H1 (cell line): Measurements from ENCODE around the gene SLC35E3. TPM values are rescaled to one million over a fixed set of nuclear protein-coding genes. Genes with fewer than 3 reads are reported as not detected.

Experiments
- CTCF ChIA-PET: fragments of 300-600 bp; sonication (Branson Sonifier 250); formaldehyde crosslinking; loops from one replicate; lab custom pipeline; 2021; ENCODE audit not compliant: partially characterized antibody; lab: Charles Lee
- POLR2A ChIA-PET: fragments of 300-600 bp; sonication (Branson Sonifier 250); formaldehyde crosslinking; loops from one replicate; lab custom pipeline; 2021; ENCODE audit warnings: inconsistent platforms; ENCODE audit not compliant: partially characterized antibody; lab: Charles Lee
- DNase-seq, 2 experiments: peaks; one replicate each; pipeline versions ENCODE4 v3.0.0 to v3.0.0-alpha.2; 2010 to 2022; ENCODE audit warnings: low spot score in 2 of 2, low read depth in 1 of 2, mixed read lengths in 1 of 2
- FAIRE-seq: peaks from 2 replicates; lab custom pipeline; 2011; peaks lifted over from hg19 to GRCh38; lab: Jason Lieb, UNC
- H2AFZ ChIP-seq: 2 replicates; pipeline ENCODE4 v1.8.1; 2012; ENCODE audit warnings: low read length, inconsistent platforms
- H2AK5ac ChIP-seq: 2 replicates; pipeline ENCODE4 v1.6.1; 2013; ENCODE audit warnings: low read depth, low read length
- H2BK120ac ChIP-seq: replicated peaks from 2 replicates; pipeline ENCODE3; 2013; ENCODE audit warnings: low read depth, low read length, inconsistent platforms
- H2BK12ac ChIP-seq: 2 replicates; pipeline ENCODE4 v1.6.1; 2013; ENCODE audit warnings: low read depth, low read length
- H2BK15ac ChIP-seq: 2 replicates; pipeline ENCODE4 v1.6.1; 2013; ENCODE audit warnings: low read length
- H2BK20ac ChIP-seq: 2 replicates; pipeline ENCODE4 v1.6.1; 2013; ENCODE audit warnings: low read length
- H2BK5ac ChIP-seq: 2 replicates; pipeline ENCODE4 v1.6.1; 2013; ENCODE audit warnings: low read depth, low read length
- H3K14ac ChIP-seq: 2 replicates; pipeline ENCODE4 v1.6.1; 2013; ENCODE audit warnings: inconsistent platforms; ENCODE audit not compliant: insufficient read length
- H3K18ac ChIP-seq: 2 replicates; pipeline ENCODE4 v1.6.1; 2013; ENCODE audit warnings: low read length; ENCODE audit errors: extremely low read depth
- H3K23ac ChIP-seq: 2 replicates; pipeline ENCODE4 v1.6.1; 2013; ENCODE audit warnings: inconsistent platforms; ENCODE audit not compliant: insufficient read length
- H3K23me2 ChIP-seq: 2 replicates; pipeline ENCODE4 v1.6.1; 2013; ENCODE audit warnings: low read depth, low read length
- H3K27ac ChIP-seq: 2 replicates; pipeline ENCODE4 v1.6.1; 2011; ENCODE audit warnings: low read depth, low read length, inconsistent platforms
- H3K27me3 ChIP-seq, 4 experiments: replicated peaks in 1 of 4; 1 replicate in 1 of 4; 2 replicates in 3 of 4; pipeline versions ENCODE4 v1.6.1 to v1.8.1; 2011 to 2013; ENCODE audit warnings: low read length in 3 of 4, mild to moderate bottlenecking in 3 of 4, inconsistent platforms in 2 of 4, mixed read lengths in 2 of 4, moderate library complexity in 1 of 4; ENCODE audit not compliant: control insufficient read depth in 3 of 4, insufficient read depth in 3 of 4; ENCODE audit errors: extremely low read depth in 1 of 4
- H3K36me3 ChIP-seq, 4 experiments: 2 replicates each; pipeline versions ENCODE4 v1.6.1 to v1.8.1; 2011 to 2013; ENCODE audit warnings: mild to moderate bottlenecking in 4 of 4, low read length in 3 of 4, moderate library complexity in 2 of 4, control low read depth in 1 of 4, inconsistent platforms in 1 of 4; ENCODE audit not compliant: insufficient read depth in 4 of 4, control insufficient read depth in 2 of 4
- H3K4ac ChIP-seq: replicated peaks from 2 replicates; pipeline ENCODE3; 2013; ENCODE audit warnings: low read length, low read depth, mixed read lengths, inconsistent platforms; ENCODE audit not compliant: insufficient read length
- H3K4me1 ChIP-seq, 4 experiments: replicated peaks in 1 of 4; 1 replicate in 1 of 4; 2 replicates in 3 of 4; pipeline versions ENCODE4 v1.6.1 to v1.8.1; 2011 to 2013; ENCODE audit warnings: low read length in 3 of 4, inconsistent platforms in 2 of 4, mixed read lengths in 1 of 4; ENCODE audit not compliant: insufficient read depth in 4 of 4, control insufficient read depth in 3 of 4
- H3K4me2 ChIP-seq, 2 experiments: 2 replicates each; pipeline versions ENCODE4 v1.6.1 to v1.8.1; 2011 to 2013; ENCODE audit warnings: low read depth in 2 of 2, low read length in 2 of 2, control low read depth in 1 of 2, inconsistent platforms in 1 of 2, mild to moderate bottlenecking in 1 of 2; ENCODE audit not compliant: insufficient read depth in 1 of 2
- H3K4me3 ChIP-seq, 4 experiments: fragments of 200-600, 300-600 bp in 1 of 4; sonication (generic), shearing (Covaris generic), sonication (Bioruptor Twin) in 1 of 4; 2 replicates each; pipeline versions ENCODE4 v1.5.1 to v1.8.1; 2011 to 2016; ENCODE audit warnings: low read length in 4 of 4, low read depth in 3 of 4, control low read depth in 2 of 4, inconsistent platforms in 2 of 4, mild to moderate bottlenecking in 2 of 4, mixed read lengths in 1 of 4, moderate library complexity in 1 of 4; ENCODE audit not compliant: insufficient read depth in 2 of 4; ENCODE audit errors: extremely low read depth in 1 of 4
- H3K56ac ChIP-seq: replicated peaks from 2 replicates; pipeline ENCODE3; 2013; ENCODE audit warnings: low read depth, mild to moderate bottlenecking, mixed read lengths, low read length, inconsistent platforms; ENCODE audit not compliant: insufficient read length
- H3K79me1 ChIP-seq: 2 replicates; pipeline ENCODE4 v1.6.1; 2013; ENCODE audit warnings: low read depth, low read length, control low read depth
- H3K79me2 ChIP-seq, 2 experiments: 2 replicates each; pipeline versions ENCODE4 v1.6.1 to v1.8.1; 2012 to 2013; ENCODE audit warnings: low read length in 2 of 2, mild to moderate bottlenecking in 2 of 2, inconsistent platforms in 1 of 2; ENCODE audit not compliant: insufficient read depth in 2 of 2, control insufficient read depth in 1 of 2
- H3K9ac ChIP-seq, 4 experiments: replicated peaks in 1 of 4; 1 replicate in 1 of 4; 2 replicates in 3 of 4; pipeline versions ENCODE4 v1.6.1 to v1.8.1; 2011 to 2013; ENCODE audit warnings: low read depth in 3 of 4, low read length in 3 of 4, control low read depth in 2 of 4, mild to moderate bottlenecking in 2 of 4, moderate library complexity in 2 of 4, inconsistent platforms in 1 of 4; ENCODE audit errors: extremely low read depth in 1 of 4
- H3K9me3 ChIP-seq, 2 experiments: 2 replicates each; pipeline versions ENCODE4 v1.6.1 to v1.8.1; 2012 to 2013; ENCODE audit warnings: mild to moderate bottlenecking in 2 of 2, moderate library complexity in 2 of 2, control low read depth in 1 of 2, inconsistent platforms in 1 of 2, low read depth in 1 of 2, low read length in 1 of 2, mixed read lengths in 1 of 2; ENCODE audit not compliant: insufficient read depth in 2 of 2
- H4K20me1 ChIP-seq, 2 experiments: replicated peaks in 1 of 2; 2 replicates each; pipeline versions ENCODE3 to v1.8.1; 2011 to 2013; ENCODE audit warnings: inconsistent platforms in 2 of 2, low read length in 2 of 2, mild to moderate bottlenecking in 1 of 2; ENCODE audit not compliant: insufficient read depth in 2 of 2, control insufficient read depth in 1 of 2
- H4K5ac ChIP-seq: 2 replicates; pipeline ENCODE4 v1.6.1; 2013; ENCODE audit warnings: low read length, low read depth, mixed read lengths, inconsistent platforms; ENCODE audit not compliant: insufficient read length
- H4K8ac ChIP-seq: 2 replicates; pipeline ENCODE4 v1.8.0; 2013; ENCODE audit warnings: mild to moderate bottlenecking, moderate library complexity, low read length, inconsistent platforms; ENCODE audit not compliant: insufficient read depth; ENCODE audit errors: extremely low read depth
- H4K91ac ChIP-seq: replicated peaks from 2 replicates; pipeline ENCODE3; 2013; ENCODE audit warnings: low read length, mixed read lengths, inconsistent platforms; ENCODE audit not compliant: insufficient read length
- POU5F1 ChIP-seq: IDR thresholded peaks from 2 replicates; pipeline ENCODE4 v1.6.1; 2011; ENCODE audit warnings: low read depth, mild to moderate bottlenecking, low read length, moderate library complexity
- RXRA ChIP-seq: IDR thresholded peaks from 2 replicates; pipeline ENCODE4 v1.6.1; 2011; ENCODE audit warnings: low read depth, mild to moderate bottlenecking, low read length, moderate library complexity; ENCODE audit not compliant: insufficient read depth
- USF2 ChIP-seq: IDR thresholded peaks from 2 replicates; pipeline ENCODE4 v1.6.1; 2011; ENCODE audit warnings: low read length, improper control_type of control experiment
- WGBS, 2 experiments: shearing (Covaris generic) in 1 of 2; methylation state at CpG; one replicate each; pipeline versions ENCODE4 v1.1.6 to v1.1.7; 2013 to 2015; ENCODE audit warnings: low lambda C conversion rate in 2 of 2, mixed read lengths in 2 of 2, inconsistent platforms in 1 of 2, low coverage in 1 of 2, missing lambda C conversion rate in 1 of 2; ENCODE audit not compliant: insufficient replicate concordance in 2 of 2, insufficient coverage in 1 of 2, insufficient read length in 1 of 2; ENCODE audit errors: extremely low coverage in 1 of 2, missing lambda C conversion rate in 1 of 2; 5-methylcytosine and 5-hydroxymethylcytosine counted together
- polyA plus RNA-seq, 7 experiments: library from polyadenylated mRNA; depleted of rRNA in 3 of 7; stranded (reverse) in 5 of 7; unstranded in 2 of 7; fragments of >200 nt in 5 of 7; fragments of 200-250 nt in 2 of 7; gene quantifications; 1 replicate in 5 of 7; 2 replicates in 1 of 7; 4 replicates in 1 of 7; pipeline versions ENCODE4 v1.2.1 to v1.2.3, GENCODE V29; 2011 to 2013; ENCODE audit warnings: missing spikeins in 2 of 7, mixed read lengths in 2 of 7
- total RNA-seq: library from RNA; stranded (reverse); fragmentation: NEBNext Ultra II Directional; extraction: Animal tissue kit (Norgen Biotek cat#: 25700); gene quantifications from 2 replicates; pipeline ENCODE4 v1.2.1, GENCODE V29; 2021

SLC35E3 gene
- total and polyA plus RNA-seq, 2 of the 8 experiments (the other 6 are each of a cell fraction or from before 2014, with no cell fraction given) = 10.0 to 10.9 TPM

- peaks cover 3% of the 10 kb centered on the region; the same call in 1 of the 2 replicates for H3K79me1 ChIP-seq
- H3K27me3 ChIP-seq = no peaks in the 10 kb centered on the region
- H3K56ac ChIP-seq = no peak overlapping the region
- peaks cover 0 to 16% of the 10 kb centered on the region in 2 experiments; a peak in 2 of 4 replicates for H3K79me2 ChIP-seq
- no peak for FAIRE-seq
- no peak overlapping the region for H4K91ac ChIP-seq
- no peak overlapping the region for H2AK5ac ChIP-seq
- H3K9ac ChIP-seq = peak overlapping the region in 1 of 4 experiments; percentile 40; a peak in 1 of 7 replicates
- H3K14ac ChIP-seq = no peak overlapping the region
- 94% methylated on average over 3 of the region's 3 CpGs; no CpG with 5 or more reads in 1 of the 2 experiments for WGBS, 2 experiments
- DNase-seq = no peak
- no peaks in the 10 kb centered on the region for H3K9me3 ChIP-seq
- no peak overlapping the region for H3K4me3 ChIP-seq
- H2BK5ac ChIP-seq = no peak overlapping the region
- no peak overlapping the region for H2BK20ac ChIP-seq
- H4K20me1 ChIP-seq = no peaks in the 10 kb centered on the region
- no peak overlapping the region for H2BK15ac ChIP-seq
- H3K4me2 ChIP-seq = no peak overlapping the region
- H3K23ac ChIP-seq = no peak overlapping the region
- CTCF ChIA-PET = no interaction called here
- H4K5ac ChIP-seq = no peak overlapping the region
- H2BK12ac ChIP-seq = no peak overlapping the region
- no peak overlapping the region for H2BK120ac ChIP-seq
- POLR2A ChIA-PET = no interaction called here
- peaks cover 8% of the 10 kb centered on the region for H3K23me2 ChIP-seq
- peaks cover 5 to 23% (median 13%) of the 10 kb centered on the region in 4 experiments; a peak in 5 of 8 replicates for H3K36me3 ChIP-seq
- H4K8ac ChIP-seq = no peak overlapping the region
- H3K18ac ChIP-seq = no peak overlapping the region
- TF ChIP-seq RXRA (no peak), POU5F1 (no peak), USF2 (no peak)
- no peaks in the 10 kb centered on the region; a peak in 2 of 7 replicates for H3K4me1 ChIP-seq
- no peak overlapping the region for H3K27ac ChIP-seq
- H2AFZ ChIP-seq = no peak overlapping the region
- no peak overlapping the region for H3K4ac ChIP-seq
Measured at GRCh38 chr12:68749443-68749842, 3.5 kb downstream of the SLC35E3 start.
